GM21526 (cell line): ENCODE data around the gene NQO2.

Source experiments
- ATAC-seq: cut with Tn5 transposase; IDR thresholded peaks from one replicate; pipeline ENCODE4 v1.9.1; 2021; ENCODE audit warnings: moderate library complexity; ENCODE audit not compliant: unreplicated experiment, low FRiP score

Gene NQO2

GRCh38 chr6:3068329-3069214 lies 68.9 kb downstream of the NQO2 start, which contains the start of gene RIPK1:
RIPK1 (plus strand) TSS chr6:3068494; CDS start chr6:3076824, 8,330 bp downstream.
- ATAC-seq: peak; percentile 79
